H1 (cell line): ENCODE results near the gene GCSH. TPM values are rescaled to one million over a fixed set of nuclear protein-coding genes. Genes with fewer than 3 reads are reported as not detected.

Experiments used
- BCL11A ChIP-seq, 2 experiments: IDR thresholded peaks; one replicate each; pipeline ENCODE4 v1.6.1; 2011; ENCODE audit warnings: low read depth in 2 of 2, low read length in 2 of 2, mild to moderate bottlenecking in 2 of 2
- YY1 ChIP-seq: IDR thresholded peaks from 2 replicates; pipeline ENCODE4 v1.6.1; 2011; ENCODE audit warnings: low read depth, mild to moderate bottlenecking, low read length
- polyA plus RNA-seq, 7 experiments: library from polyadenylated mRNA; depleted of rRNA in 3 of 7; stranded (reverse) in 5 of 7; unstranded in 2 of 7; fragments of >200 nt in 5 of 7; fragments of 200-250 nt in 2 of 7; gene quantifications; 1 replicate in 5 of 7; 2 replicates in 1 of 7; 4 replicates in 1 of 7; pipeline versions ENCODE4 v1.2.1 to v1.2.3, GENCODE V29; 2011 to 2013; ENCODE audit warnings: missing spikeins in 2 of 7, mixed read lengths in 2 of 7
- total RNA-seq: library from RNA; stranded (reverse); fragmentation: NEBNext Ultra II Directional; extraction: Animal tissue kit (Norgen Biotek cat#: 25700); gene quantifications from 2 replicates; pipeline ENCODE4 v1.2.1, GENCODE V29; 2021
- TF ChIP-seq, protein P1 (sequence below): fragments of 300-600 bp; sonication (generic); IDR thresholded peaks from 2 replicates; pipeline ENCODE4 v1.7.1; 2012; ENCODE audit warnings: low read length, moderate library complexity, mild to moderate bottlenecking, inconsistent platforms; ENCODE audit not compliant: insufficient replicate concordance

Gene GCSH
- total and polyA plus RNA-seq, 2 of the 8 experiments (the other 6 are each of a cell fraction or from before 2014, with no cell fraction given), result 28.2 to 108 TPM

DNA sequence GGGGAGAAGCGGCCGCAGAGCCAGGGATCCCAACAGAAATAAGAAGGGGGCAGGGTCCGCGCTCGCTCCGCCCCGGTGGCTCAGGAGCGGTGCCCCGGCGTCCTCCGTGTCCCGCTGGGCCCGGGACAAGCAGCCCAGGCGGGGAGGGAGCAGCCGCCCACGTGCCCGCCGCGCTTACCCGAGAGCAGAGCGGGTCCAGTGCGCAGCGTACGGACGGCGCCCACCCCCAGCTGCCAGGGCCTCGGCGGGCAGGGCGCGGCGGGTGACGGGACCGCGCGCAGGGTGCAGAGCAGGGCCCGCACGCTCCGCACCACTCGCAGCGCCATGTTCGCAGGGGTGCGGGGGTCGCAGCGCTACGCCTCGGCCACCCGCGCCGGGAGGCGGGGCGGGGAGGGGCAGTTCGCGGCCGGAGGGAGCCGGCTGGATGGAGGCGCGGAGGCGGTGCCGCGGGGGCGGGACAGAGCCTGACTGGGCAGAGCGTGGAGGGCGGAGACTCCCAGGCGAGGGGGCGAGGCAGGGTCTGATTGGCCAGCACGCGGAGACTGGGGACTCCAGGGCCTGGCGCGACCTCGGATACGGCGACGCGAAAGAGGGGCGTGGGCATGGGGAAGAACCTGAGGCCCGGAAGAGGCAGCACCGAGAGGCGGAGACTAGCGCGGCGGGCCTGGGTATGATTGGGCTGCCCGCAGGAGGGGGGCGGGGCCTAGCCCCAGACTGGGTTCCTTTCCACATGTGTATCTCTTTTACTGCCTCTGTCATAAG lies at the start of gene GCSH (continued):
- TF ChIP-seq, protein P1, sequence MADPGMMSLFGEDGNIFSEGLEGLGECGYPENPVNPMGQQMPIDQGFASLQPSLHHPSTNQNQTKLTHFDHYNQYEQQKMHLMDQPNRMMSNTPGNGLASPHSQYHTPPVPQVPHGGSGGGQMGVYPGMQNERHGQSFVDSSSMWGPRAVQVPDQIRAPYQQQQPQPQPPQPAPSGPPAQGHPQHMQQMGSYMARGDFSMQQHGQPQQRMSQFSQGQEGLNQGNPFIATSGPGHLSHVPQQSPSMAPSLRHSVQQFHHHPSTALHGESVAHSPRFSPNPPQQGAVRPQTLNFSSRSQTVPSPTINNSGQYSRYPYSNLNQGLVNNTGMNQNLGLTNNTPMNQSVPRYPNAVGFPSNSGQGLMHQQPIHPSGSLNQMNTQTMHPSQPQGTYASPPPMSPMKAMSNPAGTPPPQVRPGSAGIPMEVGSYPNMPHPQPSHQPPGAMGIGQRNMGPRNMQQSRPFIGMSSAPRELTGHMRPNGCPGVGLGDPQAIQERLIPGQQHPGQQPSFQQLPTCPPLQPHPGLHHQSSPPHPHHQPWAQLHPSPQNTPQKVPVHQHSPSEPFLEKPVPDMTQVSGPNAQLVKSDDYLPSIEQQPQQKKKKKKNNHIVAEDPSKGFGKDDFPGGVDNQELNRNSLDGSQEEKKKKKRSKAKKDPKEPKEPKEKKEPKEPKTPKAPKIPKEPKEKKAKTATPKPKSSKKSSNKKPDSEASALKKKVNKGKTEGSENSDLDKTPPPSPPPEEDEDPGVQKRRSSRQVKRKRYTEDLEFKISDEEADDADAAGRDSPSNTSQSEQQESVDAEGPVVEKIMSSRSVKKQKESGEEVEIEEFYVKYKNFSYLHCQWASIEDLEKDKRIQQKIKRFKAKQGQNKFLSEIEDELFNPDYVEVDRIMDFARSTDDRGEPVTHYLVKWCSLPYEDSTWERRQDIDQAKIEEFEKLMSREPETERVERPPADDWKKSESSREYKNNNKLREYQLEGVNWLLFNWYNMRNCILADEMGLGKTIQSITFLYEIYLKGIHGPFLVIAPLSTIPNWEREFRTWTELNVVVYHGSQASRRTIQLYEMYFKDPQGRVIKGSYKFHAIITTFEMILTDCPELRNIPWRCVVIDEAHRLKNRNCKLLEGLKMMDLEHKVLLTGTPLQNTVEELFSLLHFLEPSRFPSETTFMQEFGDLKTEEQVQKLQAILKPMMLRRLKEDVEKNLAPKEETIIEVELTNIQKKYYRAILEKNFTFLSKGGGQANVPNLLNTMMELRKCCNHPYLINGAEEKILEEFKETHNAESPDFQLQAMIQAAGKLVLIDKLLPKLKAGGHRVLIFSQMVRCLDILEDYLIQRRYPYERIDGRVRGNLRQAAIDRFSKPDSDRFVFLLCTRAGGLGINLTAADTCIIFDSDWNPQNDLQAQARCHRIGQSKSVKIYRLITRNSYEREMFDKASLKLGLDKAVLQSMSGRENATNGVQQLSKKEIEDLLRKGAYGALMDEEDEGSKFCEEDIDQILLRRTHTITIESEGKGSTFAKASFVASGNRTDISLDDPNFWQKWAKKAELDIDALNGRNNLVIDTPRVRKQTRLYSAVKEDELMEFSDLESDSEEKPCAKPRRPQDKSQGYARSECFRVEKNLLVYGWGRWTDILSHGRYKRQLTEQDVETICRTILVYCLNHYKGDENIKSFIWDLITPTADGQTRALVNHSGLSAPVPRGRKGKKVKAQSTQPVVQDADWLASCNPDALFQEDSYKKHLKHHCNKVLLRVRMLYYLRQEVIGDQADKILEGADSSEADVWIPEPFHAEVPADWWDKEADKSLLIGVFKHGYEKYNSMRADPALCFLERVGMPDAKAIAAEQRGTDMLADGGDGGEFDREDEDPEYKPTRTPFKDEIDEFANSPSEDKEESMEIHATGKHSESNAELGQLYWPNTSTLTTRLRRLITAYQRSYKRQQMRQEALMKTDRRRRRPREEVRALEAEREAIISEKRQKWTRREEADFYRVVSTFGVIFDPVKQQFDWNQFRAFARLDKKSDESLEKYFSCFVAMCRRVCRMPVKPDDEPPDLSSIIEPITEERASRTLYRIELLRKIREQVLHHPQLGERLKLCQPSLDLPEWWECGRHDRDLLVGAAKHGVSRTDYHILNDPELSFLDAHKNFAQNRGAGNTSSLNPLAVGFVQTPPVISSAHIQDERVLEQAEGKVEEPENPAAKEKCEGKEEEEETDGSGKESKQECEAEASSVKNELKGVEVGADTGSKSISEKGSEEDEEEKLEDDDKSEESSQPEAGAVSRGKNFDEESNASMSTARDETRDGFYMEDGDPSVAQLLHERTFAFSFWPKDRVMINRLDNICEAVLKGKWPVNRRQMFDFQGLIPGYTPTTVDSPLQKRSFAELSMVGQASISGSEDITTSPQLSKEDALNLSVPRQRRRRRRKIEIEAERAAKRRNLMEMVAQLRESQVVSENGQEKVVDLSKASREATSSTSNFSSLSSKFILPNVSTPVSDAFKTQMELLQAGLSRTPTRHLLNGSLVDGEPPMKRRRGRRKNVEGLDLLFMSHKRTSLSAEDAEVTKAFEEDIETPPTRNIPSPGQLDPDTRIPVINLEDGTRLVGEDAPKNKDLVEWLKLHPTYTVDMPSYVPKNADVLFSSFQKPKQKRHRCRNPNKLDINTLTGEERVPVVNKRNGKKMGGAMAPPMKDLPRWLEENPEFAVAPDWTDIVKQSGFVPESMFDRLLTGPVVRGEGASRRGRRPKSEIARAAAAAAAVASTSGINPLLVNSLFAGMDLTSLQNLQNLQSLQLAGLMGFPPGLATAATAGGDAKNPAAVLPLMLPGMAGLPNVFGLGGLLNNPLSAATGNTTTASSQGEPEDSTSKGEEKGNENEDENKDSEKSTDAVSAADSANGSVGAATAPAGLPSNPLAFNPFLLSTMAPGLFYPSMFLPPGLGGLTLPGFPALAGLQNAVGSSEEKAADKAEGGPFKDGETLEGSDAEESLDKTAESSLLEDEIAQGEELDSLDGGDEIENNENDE, result no peak
- TF ChIP-seq YY1 (no peak), BCL11A (IDR thresholded peaks at IDR 0.05; ENCODE audit: low read depth in 2 of 2, low read length in 2 of 2) (no peak)
